Measurements from ENCODE around the gene SORCS2.

DNA sequence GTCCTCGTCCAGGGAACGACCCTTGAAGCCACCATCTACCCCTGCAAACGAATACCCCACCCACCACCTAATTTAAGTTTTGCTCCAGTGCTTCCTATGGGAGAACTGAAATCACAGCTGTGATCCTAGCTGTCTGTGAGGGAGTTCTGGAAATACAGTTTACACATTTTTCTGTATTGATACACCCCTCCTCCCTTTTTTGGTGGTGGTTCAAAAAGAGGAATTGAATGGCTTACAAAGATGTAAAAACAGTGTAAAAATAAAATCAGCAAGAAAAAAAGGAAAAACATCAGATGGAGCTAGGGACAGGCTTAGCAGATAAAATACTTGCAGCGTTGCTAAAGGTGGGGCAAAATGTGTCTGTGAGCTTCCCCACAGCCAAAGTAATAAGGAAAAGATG, 86.6 kb downstream of the SORCS2 start:
- no peak for TF ChIP-seq EZH2 (IDR thresholded peaks at IDR 0.05)
- TF ChIP-seq, protein P1, sequence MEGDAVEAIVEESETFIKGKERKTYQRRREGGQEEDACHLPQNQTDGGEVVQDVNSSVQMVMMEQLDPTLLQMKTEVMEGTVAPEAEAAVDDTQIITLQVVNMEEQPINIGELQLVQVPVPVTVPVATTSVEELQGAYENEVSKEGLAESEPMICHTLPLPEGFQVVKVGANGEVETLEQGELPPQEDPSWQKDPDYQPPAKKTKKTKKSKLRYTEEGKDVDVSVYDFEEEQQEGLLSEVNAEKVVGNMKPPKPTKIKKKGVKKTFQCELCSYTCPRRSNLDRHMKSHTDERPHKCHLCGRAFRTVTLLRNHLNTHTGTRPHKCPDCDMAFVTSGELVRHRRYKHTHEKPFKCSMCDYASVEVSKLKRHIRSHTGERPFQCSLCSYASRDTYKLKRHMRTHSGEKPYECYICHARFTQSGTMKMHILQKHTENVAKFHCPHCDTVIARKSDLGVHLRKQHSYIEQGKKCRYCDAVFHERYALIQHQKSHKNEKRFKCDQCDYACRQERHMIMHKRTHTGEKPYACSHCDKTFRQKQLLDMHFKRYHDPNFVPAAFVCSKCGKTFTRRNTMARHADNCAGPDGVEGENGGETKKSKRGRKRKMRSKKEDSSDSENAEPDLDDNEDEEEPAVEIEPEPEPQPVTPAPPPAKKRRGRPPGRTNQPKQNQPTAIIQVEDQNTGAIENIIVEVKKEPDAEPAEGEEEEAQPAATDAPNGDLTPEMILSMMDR (IDR thresholded peaks at IDR 0.05): no peak

Measured in neural progenitor cell (in vitro differentiated cells).